Fibroblast of skin of left biceps (primary cell): ENCODE results near the gene LBX2.

Experiments used
- DNase-seq, 2 experiments: peaks; one replicate each; pipeline ENCODE4 v3.0.0-alpha.2; 2013; ENCODE audit warnings: low read depth in 2 of 2

LBX2 gene

GRCh38 chr2:74499267-74499939, at the start of gene LBX2:
LBX2 (minus strand) TSS chr2:74499603; CDS start chr2:74499537, 66 bp downstream.
- DNase-seq: no peak

- no peak for DNase-seq
These were observed 49.0 kb upstream of the LBX2 start for GRCh38 chr2:74548285-74548899.

- no peak for DNase-seq
These were observed 46.6 kb upstream of the LBX2 start for GRCh38 chr2:74546004-74546403.

- no peak for DNase-seq
These were observed 45.2 kb upstream of the LBX2 start for GRCh38 chr2:74544634-74545033.

GRCh38 chr2:74542978-74543377, 43.6 kb upstream of the LBX2 start:
- no peak for DNase-seq

GRCh38 chr2:74540291-74540690, 40.9 kb upstream of the LBX2 start:
- no peak for DNase-seq

GRCh38 chr2:74538881-74539339, 39.5 kb upstream of the LBX2 start:
- DNase-seq: no peak

- no peak for DNase-seq
These were observed 37.7 kb upstream of the LBX2 start for GRCh38 chr2:74537140-74537539.

- DNase-seq: no peak
These were observed 37.0 kb upstream of the LBX2 start for GRCh38 chr2:74536166-74536950.

- no peak for DNase-seq
These were observed 36.1 kb upstream of the LBX2 start for GRCh38 chr2:74535440-74535965.

- no peak for DNase-seq
These were observed 35.0 kb upstream of the LBX2 start for GRCh38 chr2:74534411-74534810.

- DNase-seq: no peak
These were observed 34.1 kb upstream of the LBX2 start for GRCh38 chr2:74533464-74533863.

- DNase-seq: no peak
These were observed 32.8 kb upstream of the LBX2 start for GRCh38 chr2:74532222-74532621.

GRCh38 chr2:74531666-74532065, 32.3 kb upstream of the LBX2 start:
- DNase-seq: no peak

GRCh38 chr2:74530239-74531187, 31.1 kb upstream of the LBX2 start:
- DNase-seq: no peak

- peak; percentile 97 to 98 for DNase-seq
These were observed 30.2 kb upstream of the LBX2 start, which contains the start of the genes AUP1 and HTRA2 for GRCh38 chr2:74529357-74530238. AUP1 (minus strand) TSS chr2:74529706; CDS start chr2:74529629, 77 bp downstream. HTRA2 (plus strand) TSS chr2:74529933; CDS start chr2:74530007, 74 bp downstream.

GRCh38 chr2:74528600-74529356, 29.4 kb upstream of the LBX2 start:
- no peak for DNase-seq

GRCh38 chr2:74527741-74528140, 28.3 kb upstream of the LBX2 start:
- DNase-seq: no peak

GRCh38 chr2:74526649-74527230, 27.3 kb upstream of the LBX2 start:
- no peak for DNase-seq
